ENCODE measurements around the gene PTPRM. TPM values are rescaled to one million over a fixed set of nuclear protein-coding genes. Genes with fewer than 3 reads are reported as not detected.

Gene PTPRM
- total and polyA plus RNA-seq, 4 donors: 61.1 to 146 (median 87.5) TPM

- Histone ChIP-seq H3K9ac (ENCODE audit: insufficient read depth in 1 of 2, low read length in 2 of 2) (no peak overlapping the region), H3K27me3 (ENCODE audit: control insufficient read depth in 3 of 3, insufficient read depth in 3 of 3, low read length in 2 of 3) (no peaks in the 10 kb centered on the region), H3K4me3 (no peak overlapping the region), H3K27ac (ENCODE audit: low read depth in 1 of 2, low read length in 1 of 2) (peak overlapping the region in 1 of 2 donors; percentile 28), H3K36me3 (ENCODE audit: control insufficient read depth in 4 of 4, insufficient read depth in 4 of 4, low read length in 4 of 4) (peaks cover 0 to 2% (median 0%) of the 10 kb centered on the region in 4 donors), H3K9me3 (ENCODE audit: control insufficient read depth in 4 of 4, insufficient read depth in 3 of 4, low read length in 3 of 4) (no peaks in the 10 kb centered on the region), H3K4me1 (ENCODE audit: control insufficient read depth in 5 of 5, insufficient read depth in 5 of 5, low read length in 5 of 5) (peaks cover 2 to 47% (median 24%) of the 10 kb centered on the region in 5 donors)
- WGBS, 2 donors: 55 to 72% methylated on average over 2 of the region's 2 CpGs
- TF ChIP-seq CTCF (IDR thresholded peaks at IDR 0.05; ENCODE audit: control extremely low read depth, extremely low read depth): no peak
- ATAC-seq (ENCODE audit: insufficient read depth, low FRiP score) (no peak), DNase-seq (no peak)
Observed at GRCh38 chr18:7749008-7749405, 181.9 kb downstream of the PTPRM start.

GRCh38 chr18:7749510-7749981 lies 182.4 kb downstream of the PTPRM start:
- H3K36me3 ChIP-seq (ENCODE audit: control insufficient read depth in 4 of 4, insufficient read depth in 4 of 4, low read length in 4 of 4): peaks cover 0 to 2% (median 0%) of the 10 kb centered on the region in 4 donors
- peak overlapping the region in 1 of 2 donors; percentile 18 for H3K27ac ChIP-seq (ENCODE audit: low read depth in 1 of 2, low read length in 1 of 2)
- ATAC-seq (ENCODE audit: insufficient read depth, low FRiP score) (no peak), DNase-seq (no peak)
- TF ChIP-seq CTCF (IDR thresholded peaks at IDR 0.05; ENCODE audit: control extremely low read depth, extremely low read depth): no peak
- no peak overlapping the region for H3K4me3 ChIP-seq
- H3K4me1 ChIP-seq (ENCODE audit: control insufficient read depth in 5 of 5, insufficient read depth in 5 of 5, low read length in 5 of 5): peaks cover 2 to 52% (median 25%) of the 10 kb centered on the region in 5 donors
- H3K9me3 ChIP-seq (ENCODE audit: control insufficient read depth in 4 of 4, insufficient read depth in 3 of 4, low read length in 3 of 4): no peaks in the 10 kb centered on the region
- 55 to 75% methylated on average over 2 of the region's 2 CpGs for WGBS, 2 donors
- H3K9ac ChIP-seq (ENCODE audit: insufficient read depth in 1 of 2, low read length in 2 of 2): no peak overlapping the region
- no peaks in the 10 kb centered on the region for H3K27me3 ChIP-seq (ENCODE audit: control insufficient read depth in 3 of 3, insufficient read depth in 3 of 3, low read length in 2 of 3)

GRCh38 chr18:7750095-7750663 lies 183.1 kb downstream of the PTPRM start:
- Histone ChIP-seq H3K9ac (ENCODE audit: insufficient read depth in 1 of 2, low read length in 2 of 2) (no peak overlapping the region), H3K27ac (ENCODE audit: low read depth in 1 of 2, low read length in 1 of 2) (no peak overlapping the region), H3K9me3 (ENCODE audit: control insufficient read depth in 4 of 4, insufficient read depth in 3 of 4, low read length in 3 of 4) (no peaks in the 10 kb centered on the region), H3K27me3 (ENCODE audit: control insufficient read depth in 3 of 3, insufficient read depth in 3 of 3, low read length in 2 of 3) (no peaks in the 10 kb centered on the region), H3K4me3 (no peak overlapping the region), H3K36me3 (ENCODE audit: control insufficient read depth in 4 of 4, insufficient read depth in 4 of 4, low read length in 4 of 4) (peaks cover 0 to under 1% (median 0%) of the 10 kb centered on the region in 4 donors), H3K4me1 (ENCODE audit: control insufficient read depth in 5 of 5, insufficient read depth in 5 of 5, low read length in 5 of 5) (peaks cover 2 to 57% (median 28%) of the 10 kb centered on the region in 5 donors)
- ATAC-seq (ENCODE audit: insufficient read depth, low FRiP score) (no peak), DNase-seq (no peak)
- TF ChIP-seq CTCF (IDR thresholded peaks at IDR 0.05; ENCODE audit: control extremely low read depth, extremely low read depth): no peak
- 49 to 69% methylated on average over 6 of the region's 6 CpGs for WGBS, 2 donors

Data from lung (tissue), 12 donors.